Activated CD4-positive, alpha-beta T cell treated with anti-CD3 and anti-CD28 coated beads, Interleukin-2, amount 10 ng/mL, durations not matched to agents 24 days and 14 days (primary cell): ENCODE measurements around the gene LARGE2. TPM values are rescaled to one million over a fixed set of nuclear protein-coding genes. Genes with fewer than 3 reads are reported as not detected.

Experiments
- DNase-seq: peaks from one replicate; pipeline ENCODE4 v3.0.0; 2022
- H3K27ac Mint-ChIP-seq: one replicate; pipeline ENCODE4 v1.8.0; 2022; ENCODE audit warnings: mild to moderate bottlenecking, mixed read lengths
- H3K27me3 Mint-ChIP-seq: one replicate; pipeline ENCODE4 v1.8.0; 2022; ENCODE audit warnings: mixed read lengths
- H3K36me3 Mint-ChIP-seq: one replicate; pipeline ENCODE4 v1.8.0; 2022; ENCODE audit warnings: low read depth, mild to moderate bottlenecking, mixed read lengths
- H3K4me1 Mint-ChIP-seq: one replicate; pipeline ENCODE4 v1.8.0; 2021; ENCODE audit warnings: mixed read lengths
- H3K4me3 Mint-ChIP-seq: one replicate; pipeline ENCODE4 v1.8.0; 2022; ENCODE audit warnings: mild to moderate bottlenecking, moderate library complexity, mixed read lengths
- H3K9me3 Mint-ChIP-seq: one replicate; pipeline ENCODE4 v1.8.0; 2021; ENCODE audit warnings: mixed read lengths
- intact Hi-C: fragments of 100-400 bp; cut with micrococcal nuclease; formaldehyde crosslinking; loops from one replicate; pipeline ENCODE4 v1.15.1; 2023
- total RNA-seq: library from RNA; stranded (reverse); gene quantifications from 2 replicates; pipeline ENCODE4 v1.2.3, GENCODE V29; 2022

Gene LARGE2
- total RNA-seq, 1 donor from 2014 or later = not detected

GRCh38 chr11:45926001-45926401, 3.5 kb downstream of the LARGE2 start:
- DNase-seq = peak; percentile 54
- Mint-ChIP-seq H3K27me3 (peaks cover 24% of the 10 kb centered on the region), H3K4me1 (peaks cover 15% of the 10 kb centered on the region), H3K27ac (no peak overlapping the region), H3K36me3 (no peaks in the 10 kb centered on the region), H3K9me3 (no peaks in the 10 kb centered on the region), H3K4me3 (no peak overlapping the region)
- intact Hi-C loops = no loop called here

- peak; percentile 55 for DNase-seq
- no peak overlapping the region for H3K27ac Mint-ChIP-seq
- H3K4me1 Mint-ChIP-seq = peaks cover 18% of the 10 kb centered on the region
- H3K27me3 Mint-ChIP-seq = peaks cover 18% of the 10 kb centered on the region
- H3K36me3 Mint-ChIP-seq = peaks cover 3% of the 10 kb centered on the region
- H3K9me3 Mint-ChIP-seq = no peaks in the 10 kb centered on the region
- H3K4me3 Mint-ChIP-seq = no peak overlapping the region
- intact Hi-C loops = no loop called here
These were observed 4.3 kb downstream of the LARGE2 start for GRCh38 chr11:45926536-45927331.

GRCh38 chr11:45927332-45927683, 4.9 kb downstream of the LARGE2 start:
- Mint-ChIP-seq H3K4me3 (no peak overlapping the region), H3K27me3 (peaks cover 17% of the 10 kb centered on the region), H3K9me3 (no peaks in the 10 kb centered on the region), H3K27ac (no peak overlapping the region), H3K36me3 (peaks cover 5% of the 10 kb centered on the region), H3K4me1 (peaks cover 18% of the 10 kb centered on the region)
- intact Hi-C loops = no loop called here
- DNase-seq = peak; percentile 57

GRCh38 chr11:45927684-45928413, 5.4 kb downstream of the LARGE2 start:
- no peak overlapping the region for H3K4me3 Mint-ChIP-seq
- peaks cover 5% of the 10 kb centered on the region for H3K36me3 Mint-ChIP-seq
- H3K9me3 Mint-ChIP-seq = no peaks in the 10 kb centered on the region
- H3K27ac Mint-ChIP-seq = no peak overlapping the region
- intact Hi-C loops = no loop called here
- H3K27me3 Mint-ChIP-seq = peaks cover 17% of the 10 kb centered on the region
- DNase-seq = peak; percentile 56
- H3K4me1 Mint-ChIP-seq = peaks cover 18% of the 10 kb centered on the region

GRCh38 chr11:45928535-45929215, 6.2 kb downstream of the LARGE2 start:
- Mint-ChIP-seq H3K36me3 (peaks cover 7% of the 10 kb centered on the region), H3K4me3 (no peak overlapping the region), H3K9me3 (no peaks in the 10 kb centered on the region), H3K27ac (peak overlapping the region; percentile 34), H3K27me3 (peaks cover 12% of the 10 kb centered on the region), H3K4me1 (peaks cover 15% of the 10 kb centered on the region)
- intact Hi-C loops = no loop called here
- no peak for DNase-seq

GRCh38 chr11:45929486-45930030, 7.1 kb downstream of the LARGE2 start:
- H3K27me3 Mint-ChIP-seq = peaks cover 5% of the 10 kb centered on the region
- intact Hi-C loops = no loop called here
- H3K4me3 Mint-ChIP-seq = peak overlapping the region; percentile 36
- H3K27ac Mint-ChIP-seq = peak overlapping the region; percentile 34
- H3K36me3 Mint-ChIP-seq = peaks cover 8% of the 10 kb centered on the region
- DNase-seq = no peak
- H3K9me3 Mint-ChIP-seq = no peaks in the 10 kb centered on the region
- H3K4me1 Mint-ChIP-seq = peaks cover 15% of the 10 kb centered on the region

GRCh38 chr11:45930031-45930794, 7.8 kb downstream of the LARGE2 start:
- DNase-seq = peak; percentile 78
- Mint-ChIP-seq H3K27ac (peak overlapping the region; percentile 34), H3K4me3 (peak overlapping the region; percentile 36), H3K36me3 (peaks cover 14% of the 10 kb centered on the region), H3K27me3 (peaks cover 1% of the 10 kb centered on the region), H3K4me1 (peaks cover 15% of the 10 kb centered on the region), H3K9me3 (no peaks in the 10 kb centered on the region)
- intact Hi-C loops = no loop called here

GRCh38 chr11:45930951-45931570, 8.6 kb downstream of the LARGE2 start:
- H3K9me3 Mint-ChIP-seq = no peaks in the 10 kb centered on the region
- H3K36me3 Mint-ChIP-seq = peaks cover 14% of the 10 kb centered on the region
- no peak overlapping the region for H3K27ac Mint-ChIP-seq
- H3K4me3 Mint-ChIP-seq = no peak overlapping the region
- no peak for DNase-seq
- H3K27me3 Mint-ChIP-seq = no peaks in the 10 kb centered on the region
- intact Hi-C loops = no loop called here
- peaks cover 15% of the 10 kb centered on the region for H3K4me1 Mint-ChIP-seq

- Mint-ChIP-seq H3K4me1 (peaks cover 15% of the 10 kb centered on the region), H3K27me3 (no peaks in the 10 kb centered on the region), H3K27ac (no peak overlapping the region), H3K4me3 (no peak overlapping the region), H3K36me3 (peaks cover 15% of the 10 kb centered on the region), H3K9me3 (no peaks in the 10 kb centered on the region)
- DNase-seq = no peak
- intact Hi-C loops = no loop called here
These were observed 9.3 kb downstream of the LARGE2 start for GRCh38 chr11:45931739-45932138.

GRCh38 chr11:45932217-45932616, 9.8 kb downstream of the LARGE2 start:
- no peak overlapping the region for H3K27ac Mint-ChIP-seq
- no peaks in the 10 kb centered on the region for H3K27me3 Mint-ChIP-seq

GRCh38 chr11:45933131-45933831, 10.8 kb downstream of the LARGE2 start:
- H3K9me3 Mint-ChIP-seq = no peaks in the 10 kb centered on the region
- peaks cover 14% of the 10 kb centered on the region for H3K4me1 Mint-ChIP-seq
- H3K27me3 Mint-ChIP-seq = no peaks in the 10 kb centered on the region
- no peak for DNase-seq
- no peak overlapping the region for H3K27ac Mint-ChIP-seq
- H3K4me3 Mint-ChIP-seq = no peak overlapping the region
- intact Hi-C loops = no loop called here
- H3K36me3 Mint-ChIP-seq = peaks cover 18% of the 10 kb centered on the region

More at GRCh38 chr11:45932217-45932616, 9.8 kb downstream of the LARGE2 start:
- Mint-ChIP-seq H3K4me1 (peaks cover 15% of the 10 kb centered on the region), H3K9me3 (no peaks in the 10 kb centered on the region), H3K4me3 (no peak overlapping the region), H3K36me3 (peaks cover 18% of the 10 kb centered on the region)
- intact Hi-C loops = no loop called here
- no peak for DNase-seq

GRCh38 chr11:45933846-45934579, 11.6 kb downstream of the LARGE2 start:
- H3K27me3 Mint-ChIP-seq = no peaks in the 10 kb centered on the region
- no peak overlapping the region for H3K4me3 Mint-ChIP-seq
- H3K4me1 Mint-ChIP-seq = peaks cover 14% of the 10 kb centered on the region
- intact Hi-C loops = no loop called here
- H3K9me3 Mint-ChIP-seq = no peaks in the 10 kb centered on the region
- H3K36me3 Mint-ChIP-seq = peaks cover 18% of the 10 kb centered on the region
- no peak overlapping the region for H3K27ac Mint-ChIP-seq
- no peak for DNase-seq
